HG02885 (cell line): ENCODE results near the gene RPS6KA5.
"Not testable (repeated sequence)": the region's sequence is repeated elsewhere in the genome, so short reads cannot be mapped to it uniquely, and the experiment has no call there.

Experiments
- ATAC-seq: cut with Tn5 transposase; IDR thresholded peaks from one replicate; pipeline ENCODE4 v1.9.1; 2021; ENCODE audit warnings: mild to moderate bottlenecking; ENCODE audit not compliant: unreplicated experiment, poor library complexity

Gene RPS6KA5

DNA sequence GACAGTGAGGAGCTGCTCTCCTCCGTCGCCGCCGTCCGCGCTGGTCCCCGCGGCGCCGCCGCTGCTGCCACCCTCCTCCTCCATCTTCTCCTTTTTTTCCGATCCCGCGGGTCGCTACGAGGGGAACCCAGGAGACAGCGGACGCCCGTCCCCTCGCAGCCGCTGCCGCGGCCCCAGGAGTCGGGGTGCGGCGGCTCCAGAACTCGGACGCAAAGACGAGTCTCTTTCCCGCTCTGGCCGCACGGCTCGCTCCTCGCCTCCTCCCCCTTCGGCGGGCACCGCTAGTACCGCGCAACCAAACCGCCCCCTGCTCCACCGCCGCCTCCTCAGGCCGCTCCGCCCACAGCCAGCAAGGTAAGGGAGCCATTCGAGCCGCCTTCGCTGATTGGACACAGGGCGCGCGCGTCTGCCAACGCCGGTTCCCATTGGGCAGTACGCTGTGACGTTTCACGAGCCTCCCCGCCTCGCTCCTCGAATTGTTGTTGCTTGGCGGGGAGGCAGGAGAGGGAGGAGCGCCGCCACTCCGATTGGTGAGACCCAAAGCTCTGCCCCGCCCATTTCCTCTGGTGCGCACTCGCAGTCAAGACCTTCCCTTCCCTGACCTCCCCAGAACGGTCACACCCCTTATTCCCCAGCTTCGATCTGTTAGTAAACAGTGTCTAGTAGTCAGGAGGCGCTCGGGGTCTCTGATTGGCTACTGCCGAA, at the start of gene RPS6KA5:
TSS of gene RPS6KA5 (minus strand) at position 291 of the 705 bp plus-strand sequence. CDS start at position 84, 207 bp downstream.
- ATAC-seq = peak; percentile 84

DNA sequence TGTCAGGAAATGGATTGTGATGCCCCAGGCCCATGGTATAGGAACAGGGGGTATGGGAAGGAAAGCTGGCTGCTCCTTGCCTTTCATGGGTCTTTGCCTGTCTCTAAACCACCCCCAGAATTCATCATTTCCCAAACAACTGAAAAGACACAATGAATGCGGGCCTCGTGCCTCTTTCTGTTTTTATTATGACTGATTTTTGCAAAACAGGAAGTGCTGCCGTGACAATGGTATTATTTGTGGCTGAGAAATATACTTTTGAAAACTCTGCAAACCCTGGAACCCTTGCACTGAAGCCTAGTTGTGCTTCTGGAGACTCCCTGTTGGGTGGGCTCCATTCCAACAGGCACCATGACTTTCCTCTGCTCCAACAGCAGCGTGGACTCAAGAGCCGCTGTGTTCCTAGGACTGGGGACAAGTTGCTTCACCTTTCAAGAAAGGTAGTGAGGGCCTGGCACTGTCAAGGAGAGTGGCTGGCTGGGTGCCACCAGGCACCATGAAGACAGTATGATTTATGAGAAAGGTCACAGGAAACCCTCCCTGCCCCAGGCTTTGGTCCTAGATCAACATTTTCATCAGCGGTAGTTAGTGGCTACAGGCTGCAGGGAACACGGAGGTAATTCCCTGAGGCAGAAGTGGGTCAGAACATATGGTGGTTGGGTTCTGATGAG, 48.6 kb upstream of the RPS6KA5 start:
- no peak for ATAC-seq

DNA sequence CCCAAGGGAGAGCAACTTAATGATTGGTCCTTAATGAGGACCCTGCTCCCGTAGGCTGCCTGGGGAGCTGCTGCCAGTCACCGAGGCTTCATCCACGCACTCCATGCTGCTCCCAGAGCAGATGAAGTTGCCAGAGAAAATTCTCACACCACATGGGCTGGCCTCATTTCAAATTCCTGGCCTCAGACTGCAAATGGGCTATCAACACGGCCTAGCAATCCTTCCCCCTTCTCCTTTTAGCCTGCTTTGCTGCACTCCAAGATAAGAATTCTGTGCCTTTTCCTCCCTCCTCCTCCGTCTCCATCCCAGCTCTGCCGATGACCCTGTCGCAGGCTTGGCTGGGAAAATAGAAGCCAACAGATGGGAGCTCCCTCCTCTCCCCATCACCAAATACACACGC, 42.7 kb upstream of the RPS6KA5 start:
- no peak for ATAC-seq

DNA sequence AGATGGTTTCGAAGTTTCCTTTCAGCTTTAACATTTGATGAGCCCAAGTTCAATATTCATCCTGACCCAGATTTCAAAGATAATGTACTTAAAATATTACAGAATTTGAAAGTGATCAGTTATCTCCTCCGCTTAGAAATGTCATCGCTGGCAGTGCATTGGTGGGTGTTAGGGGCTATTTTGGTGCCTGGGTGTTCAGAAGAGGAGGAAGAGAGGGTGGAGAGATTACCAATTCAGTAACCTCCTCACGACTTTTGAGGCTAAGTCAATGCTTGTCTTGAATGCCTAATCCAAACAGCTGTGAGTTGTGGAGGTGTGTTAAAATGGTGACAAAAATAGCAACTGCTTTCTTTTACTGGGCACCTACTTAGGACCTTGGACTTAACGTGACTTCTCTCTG, 39.7 kb upstream of the RPS6KA5 start:
- ATAC-seq = no peak

DNA sequence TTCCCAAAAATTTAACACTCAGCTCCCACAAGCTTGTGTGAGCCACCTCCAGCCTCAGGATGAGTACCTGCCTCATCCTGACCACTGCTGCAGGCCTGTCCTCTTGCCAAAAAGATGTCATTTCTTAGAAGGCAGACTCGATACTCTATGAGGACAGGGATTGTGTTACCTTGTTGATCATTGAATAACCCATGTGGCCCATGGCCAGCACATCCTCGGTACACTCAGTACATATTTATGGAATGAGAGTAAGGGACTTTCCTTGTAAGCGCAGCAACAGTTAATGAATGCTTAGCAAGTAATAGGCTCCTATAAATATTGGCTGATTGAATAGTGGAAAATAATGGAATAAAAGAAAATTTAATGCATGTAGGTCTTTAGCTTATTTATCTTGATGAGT, 38.1 kb upstream of the RPS6KA5 start:
- no peak for ATAC-seq

DNA sequence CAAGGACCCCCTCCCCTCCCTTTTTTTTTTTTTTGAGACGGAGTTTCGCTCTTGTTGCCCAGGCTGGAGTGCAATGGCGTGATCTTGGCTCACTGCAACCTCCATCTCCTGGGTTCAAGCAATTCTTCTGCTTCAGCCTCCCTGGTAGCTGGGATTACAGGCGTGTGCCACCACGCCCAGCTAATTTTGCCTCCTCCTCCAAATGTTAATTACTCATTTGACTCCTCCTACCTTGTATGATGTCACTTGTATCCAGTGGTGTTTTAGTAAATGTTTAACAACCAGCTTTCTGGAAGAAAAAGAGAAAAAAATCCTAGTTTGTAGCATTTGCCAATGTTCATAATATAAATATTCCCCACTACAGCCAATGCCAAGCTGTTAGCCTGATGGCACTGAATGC, 37.2 kb upstream of the RPS6KA5 start:
- not testable (repeated sequence) for ATAC-seq

DNA sequence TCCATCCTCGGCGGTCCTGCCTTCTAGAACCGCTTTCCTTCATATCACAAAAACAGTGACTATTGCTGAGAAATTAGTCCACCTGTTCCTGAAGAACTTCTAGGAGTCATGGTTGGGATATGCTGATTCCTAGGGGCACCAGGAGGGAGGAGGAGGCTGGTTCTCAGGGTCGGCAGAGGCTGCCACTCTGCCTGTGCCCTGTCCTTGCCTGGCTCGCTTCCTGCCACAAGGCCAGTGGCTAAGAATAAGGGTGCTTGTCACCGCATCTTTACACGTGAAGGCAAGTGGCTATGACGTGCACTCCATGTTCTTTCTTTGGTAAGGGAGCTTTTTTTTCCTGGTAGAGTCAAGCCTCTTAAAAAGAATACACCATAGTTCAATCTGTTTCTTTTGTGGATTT, 34.7 kb upstream of the RPS6KA5 start:
- ATAC-seq = no peak

DNA sequence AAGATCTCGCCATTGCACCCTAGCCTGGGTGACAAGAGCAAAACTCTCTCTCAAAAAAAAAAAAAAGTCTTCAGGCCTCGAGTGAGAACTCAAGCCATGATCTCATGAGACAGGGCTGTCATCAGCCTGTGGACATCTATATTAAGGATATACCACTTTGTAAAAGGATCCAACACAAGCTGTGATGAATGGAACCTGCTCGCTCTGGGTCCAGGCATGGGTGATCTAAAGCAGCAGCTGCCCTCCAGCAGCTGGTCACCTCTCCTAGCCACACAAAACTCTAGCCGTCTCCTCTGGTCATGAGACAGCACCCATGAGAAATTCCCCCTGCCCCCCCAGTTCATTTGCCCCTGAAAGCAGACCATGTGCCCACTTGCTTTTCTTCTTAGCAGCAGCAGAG, 34.3 kb upstream of the RPS6KA5 start:
- ATAC-seq = no peak

DNA sequence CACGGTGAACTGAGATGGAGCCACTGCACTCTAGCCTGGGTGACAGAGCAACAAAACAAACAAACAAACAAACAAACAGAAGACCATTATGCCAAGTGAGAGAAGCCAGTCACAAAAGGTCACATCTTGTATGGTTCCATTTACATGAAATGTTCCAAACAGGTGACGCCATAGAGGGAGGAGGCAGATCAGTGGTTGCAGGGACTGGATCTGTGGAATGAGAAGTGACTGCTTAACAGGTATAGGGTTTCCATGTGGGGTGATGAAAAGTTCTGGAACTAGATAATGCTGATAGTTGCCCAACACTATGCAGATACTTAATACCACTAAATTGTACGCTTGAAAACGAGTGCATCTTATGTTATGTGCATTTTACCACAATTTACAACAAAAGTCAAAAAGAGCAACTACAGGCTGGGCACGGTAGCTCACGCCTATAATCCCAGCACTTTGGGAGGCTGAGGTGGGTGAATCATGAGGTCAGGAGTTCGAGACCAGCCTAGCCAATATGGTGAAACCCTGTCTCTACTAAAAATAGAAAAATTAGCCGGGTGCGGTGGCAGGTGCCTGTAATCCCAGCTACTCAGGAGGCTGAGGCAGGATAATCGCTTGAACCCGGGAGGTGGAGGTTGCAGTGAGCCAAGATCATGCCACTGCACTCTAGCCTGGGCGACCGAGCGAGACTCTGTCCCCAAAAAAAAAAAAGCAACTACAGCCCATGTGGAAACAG, 33.5 kb upstream of the RPS6KA5 start:
- ATAC-seq = not testable (repeated sequence)

DNA sequence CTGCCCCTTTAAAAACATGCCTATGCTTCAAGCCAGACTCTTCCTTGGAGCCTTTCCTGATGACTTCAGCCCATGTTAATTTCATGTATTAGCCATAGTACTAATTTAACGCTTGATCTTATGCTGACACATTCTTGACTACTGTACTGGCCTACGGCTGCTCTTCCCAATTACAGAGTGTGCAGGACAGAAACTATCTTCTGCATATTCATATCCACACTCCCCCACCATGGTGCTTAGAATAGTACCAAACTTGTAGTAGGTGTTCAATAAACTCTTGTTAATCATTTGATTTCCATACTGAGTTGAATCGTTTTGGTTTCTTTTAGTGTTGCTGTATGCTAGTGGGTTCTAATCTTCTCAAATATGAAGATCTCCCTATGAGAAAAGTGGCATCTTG, 31.6 kb upstream of the RPS6KA5 start:
- no peak for ATAC-seq

DNA sequence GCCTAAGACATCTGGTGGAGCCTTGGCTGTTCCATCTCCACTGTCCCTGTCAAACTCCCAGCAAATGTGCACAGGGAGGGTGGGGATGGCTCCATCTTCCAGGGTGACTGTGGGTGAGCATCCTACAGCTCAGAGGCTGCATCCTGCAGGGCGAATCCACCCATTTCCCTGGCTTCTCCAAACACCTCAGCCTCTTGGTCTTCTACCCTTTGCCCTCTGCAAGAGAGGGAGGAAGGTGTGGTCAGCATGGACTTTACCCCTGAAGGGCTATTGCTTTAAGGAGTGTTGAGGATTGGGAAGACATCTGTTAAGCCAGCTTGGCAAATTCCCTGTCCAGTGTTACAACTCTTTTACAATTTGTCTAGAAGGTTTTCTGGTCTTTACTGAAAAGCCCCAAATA, 30.3 kb upstream of the RPS6KA5 start:
- ATAC-seq = no peak

DNA sequence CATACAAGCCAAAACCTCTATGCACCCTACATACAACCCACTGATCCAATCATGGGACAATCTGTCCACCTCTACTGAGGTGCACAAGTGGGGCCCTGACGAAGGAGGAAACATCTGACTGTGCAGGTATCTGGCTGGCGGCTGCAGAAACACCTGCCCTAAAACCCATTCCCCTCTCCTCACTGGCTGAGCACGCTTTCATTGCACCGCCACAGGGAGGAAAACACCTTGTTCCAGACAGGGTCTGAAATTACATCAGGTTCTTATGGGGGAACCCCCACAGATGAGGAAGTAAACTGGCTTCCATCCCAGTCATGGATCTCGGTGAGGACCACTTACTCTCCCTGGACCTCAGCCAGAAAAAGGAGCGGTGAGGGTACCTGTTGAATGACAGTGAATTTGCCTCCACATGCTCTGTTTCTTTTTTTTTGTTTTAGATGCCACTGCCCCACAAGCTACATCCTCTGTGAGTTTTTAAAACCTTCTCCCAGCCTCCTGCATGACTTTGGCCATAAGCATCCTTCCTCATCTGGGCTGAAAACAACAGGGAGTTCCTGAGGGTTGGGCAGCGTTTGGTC, 29.6 kb upstream of the RPS6KA5 start:
- ATAC-seq = no peak

DNA sequence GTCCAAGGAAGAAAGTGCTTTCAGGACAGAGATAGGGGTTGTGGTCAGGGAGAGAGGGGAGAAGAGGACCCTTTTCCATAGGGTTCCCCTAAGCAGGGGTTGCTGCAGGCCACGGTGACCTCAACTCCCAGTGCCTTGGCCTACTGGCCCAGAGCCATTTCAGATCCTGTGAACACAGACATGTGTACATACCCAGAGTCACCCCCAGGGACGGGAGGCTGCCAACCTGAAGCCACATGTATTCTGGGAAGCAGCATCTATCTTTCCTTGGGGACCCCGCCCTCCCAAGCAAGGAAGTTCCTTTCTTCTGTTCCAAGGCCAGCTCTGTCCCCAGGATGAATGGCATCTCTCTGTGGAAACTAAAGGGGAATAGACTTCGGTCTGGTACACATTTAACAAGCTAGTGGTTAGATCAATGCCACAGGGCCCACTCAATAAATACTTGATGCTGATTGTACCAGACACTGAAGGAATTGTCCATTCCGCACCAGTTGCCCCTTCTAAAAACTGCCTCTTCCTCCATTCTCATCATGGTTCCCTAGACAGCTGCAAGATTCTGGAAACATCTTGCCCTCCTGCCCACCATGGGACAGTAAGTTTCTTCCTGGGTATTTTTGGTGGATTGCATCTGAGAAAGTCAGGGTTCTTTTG, 28.3 kb upstream of the RPS6KA5 start:
- no peak for ATAC-seq

DNA sequence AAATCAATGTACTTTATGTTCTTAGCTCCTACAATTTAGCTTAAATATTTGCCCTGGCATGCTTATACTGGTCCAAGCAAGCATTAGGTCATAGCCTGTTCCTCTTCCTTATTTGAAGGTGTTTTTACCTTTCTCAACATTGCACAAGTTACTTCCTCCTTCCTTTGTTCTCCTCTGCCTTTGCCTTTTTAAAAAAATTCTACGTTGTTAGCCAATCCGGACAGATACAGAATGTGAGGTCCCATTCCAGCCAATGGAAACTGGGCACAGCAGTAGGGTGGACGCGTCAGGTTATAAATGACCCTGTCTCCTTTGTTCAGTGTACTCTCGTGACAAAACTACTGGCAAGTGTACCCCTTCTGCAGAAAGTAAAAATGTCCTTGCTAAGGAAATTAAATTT, 27.0 kb upstream of the RPS6KA5 start:
- not testable (repeated sequence) for ATAC-seq

DNA sequence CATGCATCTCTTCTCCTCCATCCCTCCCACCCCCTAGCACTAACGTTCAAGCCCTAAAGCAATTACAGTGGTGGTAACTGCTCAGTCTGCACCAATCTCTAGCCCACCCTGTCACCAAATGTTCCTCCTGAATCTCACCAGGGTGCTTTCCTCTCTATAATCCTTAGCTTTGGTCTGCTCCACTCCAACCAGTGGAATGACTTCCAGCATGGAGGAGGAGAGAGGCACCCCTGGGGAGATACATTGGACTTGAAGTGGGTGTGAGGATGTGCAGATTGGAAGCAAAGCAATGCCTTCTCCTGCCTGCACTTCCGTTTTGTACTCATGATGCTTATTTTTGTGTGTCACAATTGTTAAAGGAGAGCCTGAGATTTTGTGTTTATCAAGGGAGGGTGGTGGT, 24.1 kb upstream of the RPS6KA5 start:
- ATAC-seq = no peak

DNA sequence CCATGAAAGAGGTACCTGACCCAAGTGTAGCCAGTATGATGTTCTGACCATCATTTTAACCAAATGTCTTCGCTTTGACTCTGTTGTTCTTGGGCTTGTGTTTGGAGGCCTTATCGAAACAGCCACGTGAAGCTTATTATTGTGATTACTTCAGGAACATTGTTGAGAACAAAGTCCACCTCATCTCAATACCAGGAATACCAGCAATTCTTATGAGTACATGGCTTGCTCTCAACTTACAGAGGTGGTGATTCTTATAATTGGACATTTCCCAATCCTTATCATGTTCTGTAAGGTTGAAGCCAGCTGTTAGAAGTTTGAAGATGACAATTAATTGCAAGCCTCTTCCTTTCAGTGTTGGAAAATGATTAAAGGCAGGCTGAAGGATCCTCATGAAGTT, 21.8 kb upstream of the RPS6KA5 start:
- no peak for ATAC-seq

DNA sequence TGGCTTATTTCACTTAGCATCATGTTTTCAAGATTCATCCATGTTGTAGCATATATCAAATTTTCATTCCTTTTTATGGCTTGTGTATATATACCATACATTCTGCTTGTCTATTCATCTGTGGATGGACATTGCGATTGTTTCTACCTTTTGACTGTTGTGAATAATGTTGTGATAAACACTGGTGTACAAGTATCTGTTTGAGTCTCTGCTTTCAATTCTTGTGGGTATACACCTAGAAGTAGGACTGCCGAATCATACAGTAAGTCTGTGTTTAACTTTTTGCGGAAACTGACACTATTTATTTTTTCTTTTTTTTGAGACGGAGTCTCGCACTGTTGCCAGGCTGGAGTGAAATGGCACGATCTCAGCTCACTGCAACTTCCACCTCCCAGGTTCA, 19.6 kb upstream of the RPS6KA5 start:
- ATAC-seq = no peak

DNA sequence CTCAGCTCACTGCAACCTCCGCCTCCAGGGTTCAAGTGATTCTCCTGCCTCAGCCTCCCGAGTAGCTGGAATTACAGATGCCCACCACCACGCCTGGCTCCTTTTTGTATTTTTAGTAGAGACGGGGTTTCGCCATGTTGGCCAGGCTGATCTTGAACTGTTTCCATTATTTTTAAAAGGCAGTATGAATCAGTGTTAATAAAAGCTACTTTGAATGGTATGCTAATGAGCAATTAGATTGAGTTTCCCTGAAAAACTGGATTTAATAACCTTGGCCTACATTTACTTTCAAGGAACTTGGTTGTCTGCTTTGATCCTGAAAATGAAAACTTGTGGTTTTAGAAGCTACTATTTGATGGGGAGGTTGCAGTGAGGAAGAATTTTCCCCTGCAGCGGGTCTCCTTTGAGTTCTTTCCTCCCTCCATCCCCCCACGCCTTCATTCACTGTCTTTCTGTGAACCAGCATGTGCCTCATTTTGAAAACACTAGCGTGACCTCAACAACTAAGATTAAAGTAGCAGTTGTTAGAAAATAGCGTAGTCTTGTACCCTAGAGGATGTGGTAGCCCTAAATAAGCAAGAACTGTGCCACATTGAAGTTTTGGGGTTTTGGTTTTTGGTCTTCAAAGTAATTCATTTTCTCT, 17.8 kb upstream of the RPS6KA5 start:
- ATAC-seq = peak; percentile 85

DNA sequence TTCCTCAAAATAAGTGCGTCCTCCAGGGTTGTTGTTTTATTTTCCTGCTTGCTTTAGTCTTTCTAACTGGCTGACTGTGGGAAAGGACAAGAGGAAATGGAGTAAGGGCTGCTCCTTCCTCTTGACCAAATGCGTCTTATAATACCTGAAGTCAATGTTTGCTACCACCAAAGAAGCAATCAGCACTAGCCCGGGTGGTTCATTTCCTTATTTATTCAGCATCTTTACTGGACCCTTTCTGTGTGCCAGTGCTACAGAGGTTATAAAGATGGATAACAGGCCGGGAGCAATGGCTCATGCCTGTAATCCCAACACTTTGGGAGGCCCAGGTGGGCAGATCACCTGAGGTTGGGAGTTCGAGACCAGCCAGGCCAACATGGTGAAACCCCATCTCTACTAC, 15.1 kb upstream of the RPS6KA5 start:
- no peak for ATAC-seq

DNA sequence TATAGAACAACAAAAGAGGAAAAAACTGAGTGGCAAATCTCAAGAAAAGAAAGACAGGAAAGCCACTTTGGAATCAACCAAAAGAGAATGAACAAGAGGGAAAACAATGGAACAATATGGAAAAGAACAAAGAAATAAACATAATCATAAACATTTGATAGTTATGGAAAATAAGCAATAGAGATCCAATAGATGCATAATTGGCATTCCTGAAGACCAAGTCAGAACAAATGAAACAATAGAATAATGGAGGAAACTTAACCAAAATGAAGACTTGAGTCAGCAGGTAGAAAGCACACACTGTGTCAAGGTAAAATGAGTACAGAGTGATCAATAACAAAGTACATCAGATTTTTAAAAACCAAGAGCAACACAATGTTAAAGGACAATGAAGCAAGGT, 10.1 kb upstream of the RPS6KA5 start:
- ATAC-seq = no peak
